Endothelial cell of umbilical vein (primary cell): ENCODE data around the gene MIS18A. TPM values are rescaled to one million over a fixed set of nuclear protein-coding genes. Genes with fewer than 3 reads are reported as not detected.

Experiments used
- BruUV-seq: library from RNA; stranded (reverse); fragments of 400-500 nt; replicated peaks from 2 replicates; lab custom pipeline; 2021; lab: Mats Ljungman, UMichigan
- CTCF ChIA-PET: fragments of 300-600, 350-600 bp; sonication (Branson Sonifier 250); formaldehyde crosslinking; loops from one replicate; lab custom pipeline; 2021; ENCODE audit warnings: antibody characterized with exemption, inconsistent platforms; lab: Charles Lee
- POLR2A ChIA-PET: fragments of 300-600, 350-600 bp; sonication (Branson Sonifier 250); formaldehyde crosslinking; loops from one replicate; lab custom pipeline; 2021; ENCODE audit warnings: antibody characterized with exemption, inconsistent platforms; lab: Charles Lee
- DNase-seq: peaks from one replicate; pipeline ENCODE4 v3.0.0-alpha.2; 2011; ENCODE audit warnings: low read depth, low spot score
- FAIRE-seq: peaks from 2 replicates; lab custom pipeline; 2011; peaks lifted over from hg19 to GRCh38; lab: Jason Lieb, UNC
- H2AFZ ChIP-seq: 2 replicates; pipeline ENCODE4 v1.6.0; 2012; ENCODE audit warnings: low read depth, low read length, control low read depth, inconsistent platforms
- H3K27ac ChIP-seq: 2 replicates; pipeline ENCODE4 v1.5.1; 2011; ENCODE audit warnings: low read depth, mild to moderate bottlenecking, control low read depth, low read length, moderate library complexity; ENCODE audit not compliant: insufficient read depth
- H3K27me3 ChIP-seq, 2 experiments: 2 replicates each; pipeline versions ENCODE4 v1.6.0 to v1.6.1; 2011; ENCODE audit warnings: low read length in 2 of 2, mixed read lengths in 1 of 2; ENCODE audit not compliant: control insufficient read depth in 2 of 2, insufficient read depth in 2 of 2
- H3K36me3 ChIP-seq, 2 experiments: 2 replicates in 1 of 2; 3 replicates in 1 of 2; pipeline ENCODE4 v1.5.1; 2011; ENCODE audit warnings: low read length in 2 of 2, mild to moderate bottlenecking in 1 of 2, moderate library complexity in 1 of 2; ENCODE audit not compliant: control insufficient read depth in 2 of 2, insufficient read depth in 2 of 2; ENCODE audit errors: extremely low read depth in 1 of 2
- H3K4me1 ChIP-seq: 3 replicates; pipeline ENCODE4 v1.5.1; 2011; ENCODE audit warnings: mild to moderate bottlenecking, low read length; ENCODE audit not compliant: control insufficient read depth, insufficient read depth; ENCODE audit errors: extremely low read depth
- H3K4me2 ChIP-seq: 2 replicates; pipeline ENCODE4 v1.6.1; 2011; ENCODE audit warnings: low read length, control low read depth, mixed read lengths; ENCODE audit not compliant: insufficient read depth
- H3K4me3 ChIP-seq, 3 experiments: fragments of 200-600 bp in 1 of 3; sonication (generic), shearing (Covaris generic) in 1 of 3; replicated peaks in 1 of 3; 2 replicates each; pipeline ENCODE4 v1.5.1; 2011 to 2016; ENCODE audit warnings: control low read depth in 3 of 3, low read length in 3 of 3, mild to moderate bottlenecking in 2 of 3, inconsistent platforms in 1 of 3, low read depth in 1 of 3, moderate library complexity in 1 of 3; ENCODE audit not compliant: insufficient read depth in 1 of 3
- H3K79me2 ChIP-seq: 2 replicates; pipeline ENCODE4 v1.6.0; 2012; ENCODE audit warnings: low read length, inconsistent platforms; ENCODE audit not compliant: control insufficient read depth, insufficient read depth
- H3K9ac ChIP-seq: replicated peaks from 2 replicates; pipeline ENCODE3; 2011; ENCODE audit warnings: low read length, control low read depth; ENCODE audit not compliant: insufficient read depth; ENCODE audit errors: extremely low read depth
- H3K9me1 ChIP-seq: replicated peaks from 3 replicates; pipeline ENCODE4 v1.6.0; 2011; ENCODE audit warnings: mild to moderate bottlenecking, low read length; ENCODE audit not compliant: control insufficient read depth, insufficient read depth; ENCODE audit errors: extremely low read depth
- H3K9me3 ChIP-seq: replicated peaks from 2 replicates; pipeline ENCODE4 v1.5.1; 2012; ENCODE audit warnings: low read length, inconsistent platforms; ENCODE audit not compliant: control insufficient read depth, insufficient read depth
- H4K20me1 ChIP-seq: replicated peaks from 2 replicates; pipeline ENCODE3; 2011; ENCODE audit warnings: mild to moderate bottlenecking, low read length; ENCODE audit not compliant: control insufficient read depth, insufficient read depth; ENCODE audit errors: extremely low read depth
- CTCF ChIP-seq, 2 donors: IDR thresholded peaks; 1 replicate in 1 of 2; 2 replicates in 1 of 2; pipeline ENCODE4 v1.5.1; 2011; ENCODE audit warnings: low read length in 2 of 2, mild to moderate bottlenecking in 2 of 2, moderate library complexity in 2 of 2, control low read depth in 1 of 2, inconsistent platforms in 1 of 2, low read depth in 1 of 2; ENCODE audit not compliant: insufficient read depth in 1 of 2; ENCODE audit errors: extremely low read depth in 1 of 2
- EZH2 ChIP-seq: IDR thresholded peaks from 2 replicates; pipeline ENCODE4 v1.6.1; 2012; ENCODE audit warnings: borderline replicate concordance, low read depth, mild to moderate bottlenecking, moderate library complexity, low read length, inconsistent platforms; ENCODE audit not compliant: severe bottlenecking
- FOS ChIP-seq: IDR thresholded peaks from 2 replicates; pipeline ENCODE4 v1.6.1; 2011; ENCODE audit warnings: mild to moderate bottlenecking, low read length, moderate library complexity, borderline replicate concordance; ENCODE audit not compliant: insufficient read depth
- GATA2 ChIP-seq: IDR thresholded peaks from 2 replicates; pipeline ENCODE4 v1.7.0; 2011; ENCODE audit warnings: low read depth, mild to moderate bottlenecking, moderate library complexity, mixed read lengths, low read length; ENCODE audit not compliant: insufficient read length, insufficient read depth
- JUN ChIP-seq: IDR thresholded peaks from 2 replicates; pipeline ENCODE4 v1.6.1; 2011; ENCODE audit warnings: borderline replicate concordance, low read depth; ENCODE audit not compliant: insufficient read length, insufficient read depth
- MAX ChIP-seq: IDR thresholded peaks from 2 replicates; pipeline ENCODE4 v1.6.1; 2011; ENCODE audit not compliant: insufficient read depth, insufficient read length
- MYC ChIP-seq: IDR thresholded peaks from one replicate; pipeline ENCODE4 v1.6.1; 2011; ENCODE audit warnings: mild to moderate bottlenecking, low read depth, low read length
- POLR2A ChIP-seq: IDR thresholded peaks from 2 replicates; pipeline ENCODE4 v1.6.1; 2012; ENCODE audit warnings: low read depth, mild to moderate bottlenecking, control low read depth, low read length
- POLR2AphosphoS5 ChIP-seq: IDR thresholded peaks from 2 replicates; pipeline ENCODE4 v1.6.1; 2012; ENCODE audit warnings: low read depth, mild to moderate bottlenecking, control low read depth, low read length, moderate library complexity; ENCODE audit not compliant: insufficient read depth
- dilution Hi-C: fragments of 300-500 bp; cut with MboI; formaldehyde crosslinking; loops from one replicate; pipeline ENCODE4 v1.15.0; 2019; ENCODE audit warnings: low sequenced_read_pairs; ENCODE audit not compliant: extremely low pct_ligation_motif_present
- intact Hi-C: fragments of 100-400 bp; cut with micrococcal nuclease; formaldehyde crosslinking; loops from one replicate; pipeline ENCODE4 v1.10.0; 2022
- polyA plus RNA-seq, 4 experiments: library from polyadenylated mRNA; depleted of rRNA in 3 of 4; stranded (reverse) in 3 of 4; unstranded in 1 of 4; fragments of >200 nt; gene quantifications; 2 replicates each; pipeline versions ENCODE4 v1.2.1 to v1.2.3, GENCODE V29; 2011 to 2012; ENCODE audit warnings: missing spikeins in 1 of 4
- total RNA-seq: library from RNA; stranded (reverse); gene quantifications from 2 replicates; pipeline ENCODE4 v1.2.3, GENCODE V29; 2021

MIS18A gene
- total and polyA plus RNA-seq, 2 donors (not counting 3 experiments of a cell fraction or from before 2014, with no cell fraction given) = 7.9 to 19.7 TPM

- dilution Hi-C loops = no loop called here
- BruUV-seq = no TSS peak
These were observed 41.9 kb upstream of the MIS18A start for GRCh38 chr21:32320726-32321125.

More at GRCh38 chr21:32320726-32321125, 41.9 kb upstream of the MIS18A start:
- TF ChIP-seq MAX (no peak), POLR2A (no peak), CTCF (IDR thresholded peaks at IDR 0.05; ENCODE audit: extremely low read depth in 1 of 2, insufficient read depth in 1 of 2, low read depth in 1 of 2, low read length in 2 of 2) (no peak), JUN (no peak), POLR2AphosphoS5 (no peak), GATA2 (no peak), EZH2 (no peak), FOS (no peak), MYC (no peak)
- no peak for FAIRE-seq
- H4K20me1 ChIP-seq = no peaks in the 10 kb centered on the region
- no peaks in the 10 kb centered on the region for H3K9me1 ChIP-seq
- intact Hi-C loops = no loop called here
- H3K27ac ChIP-seq = no peak overlapping the region
- H3K4me3 ChIP-seq = no peak overlapping the region
- no peak for DNase-seq
- H3K9ac ChIP-seq = no peak overlapping the region
- ChIA-PET CTCF (no interaction called here), POLR2A (no interaction called here)
- no peak overlapping the region for H3K4me2 ChIP-seq
- no peaks in the 10 kb centered on the region for H3K4me1 ChIP-seq
- H3K79me2 ChIP-seq = no peaks in the 10 kb centered on the region
- no peaks in the 10 kb centered on the region for H3K9me3 ChIP-seq
- no peaks in the 10 kb centered on the region for H3K27me3 ChIP-seq
- no peak overlapping the region for H2AFZ ChIP-seq
- H3K36me3 ChIP-seq = peaks cover 38 to 56% of the 10 kb centered on the region in 2 experiments
